HepG2 (cell line): ENCODE results near the gene MED9. TPM values are rescaled to one million over a fixed set of nuclear protein-coding genes. Genes with fewer than 3 reads are reported as not detected.
A peak's percentile ranks its signal among the peaks of the same experiment; 100 is the strongest.

Experiments
- ELF3 ChIP-seq: IDR thresholded peaks from 2 replicates; pipeline ENCODE4 v1.6.1; 2016; ENCODE audit warnings: missing genetic modification reagents, missing compliant biosample characterization
- FOXA3 ChIP-seq: IDR thresholded peaks from 2 replicates; pipeline ENCODE4 v1.6.1; 2016; ENCODE audit warnings: missing genetic modification reagents, missing compliant biosample characterization
- HMG20A ChIP-seq: IDR thresholded peaks from 2 replicates; pipeline ENCODE4 v1.6.1; 2016; ENCODE audit warnings: borderline replicate concordance
- ISL2 ChIP-seq: sonication (generic); formaldehyde crosslinking; IDR thresholded peaks from 2 replicates; pipeline ENCODE4 v1.5.0; 2020; ENCODE audit warnings: missing genetic modification reagents
- MED1 ChIP-seq: sonication (generic); formaldehyde crosslinking; IDR thresholded peaks from 2 replicates; pipeline ENCODE4 v1.4.0; 2020; ENCODE audit warnings: missing genetic modification reagents
- RFX3 ChIP-seq: IDR thresholded peaks from 2 replicates; pipeline ENCODE4 v1.6.1; 2016; ENCODE audit warnings: missing biosample characterization, missing genetic modification reagents
- SMAD9 ChIP-seq: sonication (generic); formaldehyde crosslinking; IDR thresholded peaks from 2 replicates; pipeline ENCODE4 v1.5.1; 2020; ENCODE audit warnings: mild to moderate bottlenecking, missing genetic modification reagents
- TRIM24 ChIP-seq: sonication (generic); formaldehyde crosslinking; IDR thresholded peaks from 2 replicates; pipeline ENCODE4 v1.8.0; 2022; ENCODE audit warnings: mild to moderate bottlenecking, missing genetic modification reagents
- ZNF556 ChIP-seq: sonication (generic); formaldehyde crosslinking; IDR thresholded peaks from 2 replicates; pipeline ENCODE4 v1.4.0; 2020; ENCODE audit warnings: mild to moderate bottlenecking, missing genetic modification reagents, borderline replicate concordance
- polyA plus RNA-seq, 8 experiments: library from polyadenylated mRNA; depleted of rRNA in 3 of 8; stranded (reverse) in 7 of 8; unstranded in 1 of 8; fragments of >200 nt; fragmentation: Illumina TruSeq in 4 of 8; extraction: Trizol in 4 of 8; gene quantifications; 2 replicates each; pipeline versions ENCODE4 v1.2.1 to v1.2.3, GENCODE V29; 2011 to 2016; ENCODE audit warnings: low read depth in 4 of 8, missing spikeins in 1 of 8, mixed read lengths in 1 of 8; ENCODE audit not compliant: insufficient read depth in 1 of 8
- total RNA-seq, 5 experiments: library from RNA; depleted of rRNA; stranded (reverse); fragments of >200 nt; fragmentation: Illumina TruSeq; extraction: Trizol; gene quantifications; 2 replicates each; pipeline ENCODE4 v1.2.3, GENCODE V29; 2016; ENCODE audit warnings: low read depth in 1 of 5
- TF ChIP-seq, protein P1 (sequence below): sonication (generic); formaldehyde crosslinking; IDR thresholded peaks from 2 replicates; pipeline ENCODE4 v1.5.0; 2020; ENCODE audit warnings: mild to moderate bottlenecking, missing genetic modification reagents, borderline replicate concordance
- TF ChIP-seq, protein P2 (sequence below): IDR thresholded peaks from 2 replicates; pipeline ENCODE4 v1.6.1; 2016; ENCODE audit warnings: missing genetic modification reagents, missing compliant biosample characterization
- TF ChIP-seq, protein P3 (sequence below): sonication (generic); formaldehyde crosslinking; IDR thresholded peaks from 2 replicates; pipeline ENCODE4 v1.4.0; 2020; ENCODE audit warnings: missing genetic modification reagents
- TF ChIP-seq, protein P4 (sequence below): sonication (generic); formaldehyde crosslinking; conservative IDR thresholded peaks from 2 replicates; pipeline ENCODE4 v1.4.0; 2020; ENCODE audit warnings: missing genetic modification reagents
- TF ChIP-seq, protein P5 (sequence below): sonication (generic); formaldehyde crosslinking; IDR thresholded peaks from 2 replicates; pipeline ENCODE4 v1.4.0; 2020; ENCODE audit warnings: mild to moderate bottlenecking, missing genetic modification reagents, borderline replicate concordance

MED9 gene
- total and polyA plus RNA-seq, 2 of the 13 experiments (the other 11 are each of a cell fraction or from before 2014, with no cell fraction given), result 11.9 to 15.1 TPM

DNA sequence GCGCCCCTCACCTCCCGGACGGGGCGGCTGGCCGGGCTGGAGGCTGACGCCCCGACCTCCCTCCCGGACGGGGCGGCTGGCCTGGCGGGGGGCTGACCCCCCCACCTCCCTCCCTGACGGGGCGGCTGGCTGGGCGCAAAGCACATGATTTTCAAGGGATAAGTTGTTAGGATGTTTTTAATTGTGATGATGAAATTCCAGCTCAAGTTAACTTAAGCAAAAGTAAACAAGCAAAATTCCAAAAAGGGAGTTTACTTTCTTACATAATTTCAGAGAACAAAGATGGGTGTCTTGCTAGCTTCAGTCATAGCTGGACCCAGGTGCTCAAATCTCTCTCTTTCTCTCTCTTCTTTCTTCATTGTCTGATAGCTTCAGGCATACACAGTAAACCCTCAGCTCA lies 33.6 kb upstream of the MED9 start (continued):
- TF ChIP-seq, protein P1, sequence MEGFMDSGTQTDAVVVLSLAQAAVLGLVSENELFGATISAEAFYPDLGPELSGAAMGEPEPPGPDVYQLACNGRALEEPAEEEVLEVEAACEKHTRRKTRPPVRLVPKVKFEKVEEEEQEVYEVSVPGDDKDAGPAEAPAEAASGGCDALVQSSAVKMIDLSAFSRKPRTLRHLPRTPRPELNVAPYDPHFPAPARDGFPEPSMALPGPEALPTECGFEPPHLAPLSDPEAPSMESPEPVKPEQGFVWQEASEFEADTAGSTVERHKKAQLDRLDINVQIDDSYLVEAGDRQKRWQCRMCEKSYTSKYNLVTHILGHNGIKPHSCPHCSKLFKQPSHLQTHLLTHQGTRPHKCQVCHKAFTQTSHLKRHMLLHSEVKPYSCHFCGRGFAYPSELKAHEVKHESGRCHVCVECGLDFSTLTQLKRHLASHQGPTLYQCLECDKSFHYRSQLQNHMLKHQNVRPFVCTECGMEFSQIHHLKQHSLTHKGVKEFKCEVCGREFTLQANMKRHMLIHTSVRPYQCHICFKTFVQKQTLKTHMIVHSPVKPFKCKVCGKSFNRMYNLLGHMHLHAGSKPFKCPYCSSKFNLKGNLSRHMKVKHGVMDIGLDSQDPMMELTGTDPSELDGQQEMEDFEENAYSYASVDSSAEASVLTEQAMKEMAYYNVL, result peak; percentile 42; the same call in 1 of the 2 replicates
- TF ChIP-seq HMG20A (CRISPR knock-in tag), result peak; percentile 73; the same call in 1 of the 2 replicates
- peak; percentile 64 for TF ChIP-seq ELF3 (CRISPR knock-in tag)
- TF ChIP-seq, protein P2, sequence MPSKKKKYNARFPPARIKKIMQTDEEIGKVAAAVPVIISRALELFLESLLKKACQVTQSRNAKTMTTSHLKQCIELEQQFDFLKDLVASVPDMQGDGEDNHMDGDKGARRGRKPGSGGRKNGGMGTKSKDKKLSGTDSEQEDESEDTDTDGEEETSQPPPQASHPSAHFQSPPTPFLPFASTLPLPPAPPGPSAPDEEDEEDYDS, result 0 out of 2 replicates have a peak, but pooled peaks have one; percentile 34
- TF ChIP-seq, protein P3, sequence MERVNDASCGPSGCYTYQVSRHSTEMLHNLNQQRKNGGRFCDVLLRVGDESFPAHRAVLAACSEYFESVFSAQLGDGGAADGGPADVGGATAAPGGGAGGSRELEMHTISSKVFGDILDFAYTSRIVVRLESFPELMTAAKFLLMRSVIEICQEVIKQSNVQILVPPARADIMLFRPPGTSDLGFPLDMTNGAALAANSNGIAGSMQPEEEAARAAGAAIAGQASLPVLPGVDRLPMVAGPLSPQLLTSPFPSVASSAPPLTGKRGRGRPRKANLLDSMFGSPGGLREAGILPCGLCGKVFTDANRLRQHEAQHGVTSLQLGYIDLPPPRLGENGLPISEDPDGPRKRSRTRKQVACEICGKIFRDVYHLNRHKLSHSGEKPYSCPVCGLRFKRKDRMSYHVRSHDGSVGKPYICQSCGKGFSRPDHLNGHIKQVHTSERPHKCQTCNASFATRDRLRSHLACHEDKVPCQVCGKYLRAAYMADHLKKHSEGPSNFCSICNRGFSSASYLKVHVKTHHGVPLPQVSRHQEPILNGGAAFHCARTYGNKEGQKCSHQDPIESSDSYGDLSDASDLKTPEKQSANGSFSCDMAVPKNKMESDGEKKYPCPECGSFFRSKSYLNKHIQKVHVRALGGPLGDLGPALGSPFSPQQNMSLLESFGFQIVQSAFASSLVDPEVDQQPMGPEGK (CRISPR knock-in tag), result peak; percentile 90
- TF ChIP-seq, protein P4, sequence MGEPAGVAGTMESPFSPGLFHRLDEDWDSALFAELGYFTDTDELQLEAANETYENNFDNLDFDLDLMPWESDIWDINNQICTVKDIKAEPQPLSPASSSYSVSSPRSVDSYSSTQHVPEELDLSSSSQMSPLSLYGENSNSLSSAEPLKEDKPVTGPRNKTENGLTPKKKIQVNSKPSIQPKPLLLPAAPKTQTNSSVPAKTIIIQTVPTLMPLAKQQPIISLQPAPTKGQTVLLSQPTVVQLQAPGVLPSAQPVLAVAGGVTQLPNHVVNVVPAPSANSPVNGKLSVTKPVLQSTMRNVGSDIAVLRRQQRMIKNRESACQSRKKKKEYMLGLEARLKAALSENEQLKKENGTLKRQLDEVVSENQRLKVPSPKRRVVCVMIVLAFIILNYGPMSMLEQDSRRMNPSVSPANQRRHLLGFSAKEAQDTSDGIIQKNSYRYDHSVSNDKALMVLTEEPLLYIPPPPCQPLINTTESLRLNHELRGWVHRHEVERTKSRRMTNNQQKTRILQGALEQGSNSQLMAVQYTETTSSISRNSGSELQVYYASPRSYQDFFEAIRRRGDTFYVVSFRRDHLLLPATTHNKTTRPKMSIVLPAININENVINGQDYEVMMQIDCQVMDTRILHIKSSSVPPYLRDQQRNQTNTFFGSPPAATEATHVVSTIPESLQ (CRISPR knock-in tag), result no peak
- TF ChIP-seq ISL2 (CRISPR knock-in tag), result 0 out of 2 replicates have a peak, but pooled peaks have one; percentile 26
- TF ChIP-seq, protein P5, sequence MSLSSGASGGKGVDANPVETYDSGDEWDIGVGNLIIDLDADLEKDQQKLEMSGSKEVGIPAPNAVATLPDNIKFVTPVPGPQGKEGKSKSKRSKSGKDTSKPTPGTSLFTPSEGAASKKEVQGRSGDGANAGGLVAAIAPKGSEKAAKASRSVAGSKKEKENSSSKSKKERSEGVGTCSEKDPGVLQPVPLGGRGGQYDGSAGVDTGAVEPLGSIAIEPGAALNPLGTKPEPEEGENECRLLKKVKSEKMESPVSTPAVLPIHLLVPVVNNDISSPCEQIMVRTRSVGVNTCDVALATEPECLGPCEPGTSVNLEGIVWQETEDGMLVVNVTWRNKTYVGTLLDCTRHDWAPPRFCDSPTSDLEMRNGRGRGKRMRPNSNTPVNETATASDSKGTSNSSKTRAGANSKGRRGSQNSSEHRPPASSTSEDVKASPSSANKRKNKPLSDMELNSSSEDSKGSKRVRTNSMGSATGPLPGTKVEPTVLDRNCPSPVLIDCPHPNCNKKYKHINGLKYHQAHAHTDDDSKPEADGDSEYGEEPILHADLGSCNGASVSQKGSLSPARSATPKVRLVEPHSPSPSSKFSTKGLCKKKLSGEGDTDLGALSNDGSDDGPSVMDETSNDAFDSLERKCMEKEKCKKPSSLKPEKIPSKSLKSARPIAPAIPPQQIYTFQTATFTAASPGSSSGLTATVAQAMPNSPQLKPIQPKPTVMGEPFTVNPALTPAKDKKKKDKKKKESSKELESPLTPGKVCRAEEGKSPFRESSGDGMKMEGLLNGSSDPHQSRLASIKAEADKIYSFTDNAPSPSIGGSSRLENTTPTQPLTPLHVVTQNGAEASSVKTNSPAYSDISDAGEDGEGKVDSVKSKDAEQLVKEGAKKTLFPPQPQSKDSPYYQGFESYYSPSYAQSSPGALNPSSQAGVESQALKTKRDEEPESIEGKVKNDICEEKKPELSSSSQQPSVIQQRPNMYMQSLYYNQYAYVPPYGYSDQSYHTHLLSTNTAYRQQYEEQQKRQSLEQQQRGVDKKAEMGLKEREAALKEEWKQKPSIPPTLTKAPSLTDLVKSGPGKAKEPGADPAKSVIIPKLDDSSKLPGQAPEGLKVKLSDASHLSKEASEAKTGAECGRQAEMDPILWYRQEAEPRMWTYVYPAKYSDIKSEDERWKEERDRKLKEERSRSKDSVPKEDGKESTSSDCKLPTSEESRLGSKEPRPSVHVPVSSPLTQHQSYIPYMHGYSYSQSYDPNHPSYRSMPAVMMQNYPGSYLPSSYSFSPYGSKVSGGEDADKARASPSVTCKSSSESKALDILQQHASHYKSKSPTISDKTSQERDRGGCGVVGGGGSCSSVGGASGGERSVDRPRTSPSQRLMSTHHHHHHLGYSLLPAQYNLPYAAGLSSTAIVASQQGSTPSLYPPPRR (CRISPR knock-in tag), result peak; percentile 40; the same call in 1 of the 2 replicates
- TF ChIP-seq MED1, result peak; percentile 50
- no peak for TF ChIP-seq RFX3 (CRISPR knock-in tag)
- TF ChIP-seq SMAD9, result no peak
- TF ChIP-seq FOXA3 (CRISPR knock-in tag), result peak; percentile 97
- no peak for TF ChIP-seq TRIM24
- TF ChIP-seq ZNF556 (CRISPR knock-in tag), result no peak
